GM21390 (cell line): ENCODE measurements around the gene SLC1A3.
"Not testable (repeated sequence)": the region's sequence is repeated elsewhere in the genome, so short reads cannot be mapped to it uniquely, and the experiment has no call there.

ENCODE experiments used
- ATAC-seq: cut with Tn5 transposase; IDR thresholded peaks from one replicate; pipeline ENCODE4 v1.9.1; 2021; ENCODE audit not compliant: unreplicated experiment

The SLC1A3 gene

GRCh38 chr5:36606428-36607113 lies at the start of gene SLC1A3:
SLC1A3 (plus strand) TSS chr5:36606606; CDS start chr5:36608424, 1,818 bp downstream.
- peak; percentile 91 for ATAC-seq

- no peak for ATAC-seq
Observed at GRCh38 chr5:36558641-36559040, 47.8 kb upstream of the SLC1A3 start.

GRCh38 chr5:36561601-36562000 lies 44.8 kb upstream of the SLC1A3 start:
- no peak for ATAC-seq

GRCh38 chr5:36569491-36569890 lies 36.9 kb upstream of the SLC1A3 start:
- no peak for ATAC-seq

GRCh38 chr5:36570301-36571095 lies 35.9 kb upstream of the SLC1A3 start:
- ATAC-seq = no peak

- ATAC-seq = no peak
Observed at GRCh38 chr5:36571401-36572042, 34.9 kb upstream of the SLC1A3 start.

- no peak for ATAC-seq
Observed at GRCh38 chr5:36573438-36573837, 33.0 kb upstream of the SLC1A3 start.

- ATAC-seq = no peak
Observed at GRCh38 chr5:36575361-36575781, 31.0 kb upstream of the SLC1A3 start.

- no peak for ATAC-seq
Observed at GRCh38 chr5:36576721-36577120, 29.7 kb upstream of the SLC1A3 start.

GRCh38 chr5:36579858-36580257 lies 26.5 kb upstream of the SLC1A3 start:
- ATAC-seq = not testable (repeated sequence)

GRCh38 chr5:36581070-36581469 lies 25.3 kb upstream of the SLC1A3 start:
- no peak for ATAC-seq

GRCh38 chr5:36584009-36584875 lies 22.2 kb upstream of the SLC1A3 start:
- ATAC-seq = no peak

- no peak for ATAC-seq
Observed at GRCh38 chr5:36585701-36586100, 20.7 kb upstream of the SLC1A3 start.

GRCh38 chr5:36587354-36587753 lies 19.1 kb upstream of the SLC1A3 start:
- no peak for ATAC-seq

GRCh38 chr5:36589735-36590134 lies 16.7 kb upstream of the SLC1A3 start:
- not testable (repeated sequence) for ATAC-seq

- no peak for ATAC-seq
Observed at GRCh38 chr5:36590513-36591286, 15.7 kb upstream of the SLC1A3 start.

- ATAC-seq = no peak
Observed at GRCh38 chr5:36593867-36594266, 12.5 kb upstream of the SLC1A3 start.

- ATAC-seq = no peak
Observed at GRCh38 chr5:36596247-36596646, 10.2 kb upstream of the SLC1A3 start.

GRCh38 chr5:36596756-36597155 lies 9.7 kb upstream of the SLC1A3 start:
- ATAC-seq = no peak

GRCh38 chr5:36598045-36598444 lies 8.4 kb upstream of the SLC1A3 start:
- no peak for ATAC-seq
